ENCODE data around the gene EFS.

The EFS gene

DNA sequence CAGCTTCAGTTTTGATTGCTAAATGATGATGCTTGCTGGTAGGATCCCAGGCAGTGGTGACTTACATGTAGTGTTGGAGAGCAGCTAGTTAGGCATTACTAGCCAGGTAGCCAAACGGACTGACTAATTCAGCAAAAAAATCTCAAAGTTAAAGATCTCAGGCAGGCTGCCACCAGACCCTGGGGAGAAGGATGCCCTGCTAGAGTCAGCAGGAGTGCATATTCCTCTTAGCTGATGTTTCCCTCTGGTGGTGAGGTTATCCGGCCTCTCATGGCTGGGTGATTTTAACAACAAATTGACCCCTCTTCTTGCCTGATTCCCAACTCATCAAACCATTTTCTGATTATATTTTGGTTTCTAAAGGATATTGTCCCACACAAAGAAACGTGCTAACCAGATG lies 2.8 kb downstream of the EFS start:
- no peak overlapping the region for H3K4me3 ChIP-seq (ENCODE audit: low read length)
- no peak for TF ChIP-seq ZNF274 (IDR thresholded peaks at IDR 0.05; ENCODE audit: low read depth, low read length)

DNA sequence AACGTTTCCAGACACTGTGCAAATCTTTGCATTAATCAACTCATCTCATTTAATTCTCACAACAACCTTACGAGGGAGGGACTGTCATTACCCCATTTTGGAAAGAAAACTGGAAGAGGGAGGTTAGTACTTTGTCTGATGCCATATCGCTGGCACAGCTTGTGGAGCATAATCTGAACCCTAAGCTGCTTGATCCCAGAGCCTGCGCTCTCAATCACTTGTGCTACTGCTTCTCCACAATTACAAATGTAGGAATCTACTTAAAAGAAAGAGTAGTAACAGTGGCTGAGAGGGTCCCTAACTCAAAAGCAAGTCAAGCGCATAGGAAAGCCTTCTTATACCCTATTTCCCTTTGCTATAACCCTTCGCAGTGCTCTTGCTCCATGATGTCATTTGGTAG lies 3.2 kb downstream of the EFS start:
- no peak for TF ChIP-seq ZNF274 (IDR thresholded peaks at IDR 0.05; ENCODE audit: low read depth, low read length)
- H3K4me3 ChIP-seq (ENCODE audit: low read length), result no peak overlapping the region

DNA sequence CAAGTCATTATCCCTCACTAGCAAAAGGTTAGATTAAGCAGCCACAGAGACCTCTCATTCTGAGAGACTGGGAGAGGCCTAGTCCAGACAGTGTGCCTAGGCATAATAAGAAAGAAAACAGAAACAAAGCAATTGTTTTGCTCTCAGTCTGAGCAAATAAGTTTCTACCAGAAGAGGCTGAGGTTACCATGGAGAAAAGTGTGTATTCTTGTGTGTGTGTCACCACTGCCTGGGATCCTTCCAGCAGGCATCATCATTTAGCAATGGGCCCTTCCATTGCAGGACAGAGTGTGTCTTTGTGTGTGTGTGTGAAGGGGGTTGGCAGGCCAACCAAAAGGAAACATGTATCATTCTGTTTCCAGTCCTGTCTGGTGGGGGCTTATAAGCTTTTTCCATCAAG lies 3.7 kb downstream of the EFS start:
- no peak for TF ChIP-seq ZNF274 (IDR thresholded peaks at IDR 0.05; ENCODE audit: low read depth, low read length)
- H3K4me3 ChIP-seq (ENCODE audit: low read length), result no peak overlapping the region

DNA sequence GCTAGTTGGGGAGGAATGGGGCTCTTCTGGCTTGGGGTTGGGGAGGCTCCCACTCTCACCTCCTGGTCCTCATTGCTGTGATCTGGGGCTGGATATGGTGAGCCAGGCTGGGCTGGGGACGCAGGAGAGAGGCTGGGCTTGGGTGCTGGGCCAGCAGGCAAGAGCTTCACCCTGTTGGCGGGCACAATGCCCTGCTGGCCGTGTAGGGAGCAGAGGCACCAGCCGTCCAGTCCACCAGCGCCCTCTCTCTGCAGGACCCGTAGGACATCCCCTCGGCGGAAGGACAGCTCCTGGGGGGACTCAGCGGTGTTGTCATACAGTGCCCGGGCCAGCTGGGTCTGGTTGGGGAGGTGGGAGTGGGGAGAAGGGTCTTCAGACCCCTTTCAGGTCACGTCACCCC lies 4.5 kb downstream of the EFS start:
- no peak overlapping the region for H3K4me3 ChIP-seq (ENCODE audit: low read length)
- TF ChIP-seq ZNF274 (IDR thresholded peaks at IDR 0.05; ENCODE audit: low read depth, low read length), result no peak

DNA sequence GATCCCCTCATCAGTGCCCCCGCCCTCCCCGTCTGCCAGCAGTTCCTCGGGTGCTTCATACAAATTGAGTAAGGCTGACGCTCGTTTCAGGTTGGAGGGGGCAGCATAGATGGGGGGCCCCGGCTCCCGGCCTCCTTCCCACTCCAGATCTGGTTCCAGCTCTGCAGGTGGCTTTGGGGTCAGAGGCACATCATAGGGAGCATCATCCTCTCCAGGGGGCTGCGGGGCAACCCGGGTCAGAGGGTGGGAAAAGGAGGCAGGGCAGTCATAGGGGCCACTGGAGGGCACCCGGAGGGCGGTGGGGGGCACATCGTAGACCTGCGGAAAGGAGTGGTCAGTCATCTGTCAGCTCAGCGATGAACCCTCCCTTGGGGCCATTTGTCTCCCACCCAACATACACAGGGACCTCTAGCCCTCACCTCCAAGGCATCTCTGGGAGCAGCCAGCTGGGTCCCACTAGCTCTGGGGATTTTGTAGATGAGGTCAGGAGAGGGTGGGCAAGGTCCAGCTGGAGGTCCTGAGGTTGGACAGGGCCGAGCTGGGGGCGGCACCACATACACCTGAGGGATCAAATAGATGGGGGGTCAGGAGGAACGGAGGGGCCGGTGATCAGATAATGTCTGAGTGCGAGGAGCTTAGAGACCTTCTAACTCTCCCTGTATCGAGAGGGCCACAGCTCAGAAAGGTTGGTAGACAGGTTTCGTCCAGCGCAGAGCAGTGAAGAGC lies 5.1 kb downstream of the EFS start:
- no peak for TF ChIP-seq ZNF274 (IDR thresholded peaks at IDR 0.05; ENCODE audit: low read depth, low read length)
- no peak overlapping the region for H3K4me3 ChIP-seq (ENCODE audit: low read length)

DNA sequence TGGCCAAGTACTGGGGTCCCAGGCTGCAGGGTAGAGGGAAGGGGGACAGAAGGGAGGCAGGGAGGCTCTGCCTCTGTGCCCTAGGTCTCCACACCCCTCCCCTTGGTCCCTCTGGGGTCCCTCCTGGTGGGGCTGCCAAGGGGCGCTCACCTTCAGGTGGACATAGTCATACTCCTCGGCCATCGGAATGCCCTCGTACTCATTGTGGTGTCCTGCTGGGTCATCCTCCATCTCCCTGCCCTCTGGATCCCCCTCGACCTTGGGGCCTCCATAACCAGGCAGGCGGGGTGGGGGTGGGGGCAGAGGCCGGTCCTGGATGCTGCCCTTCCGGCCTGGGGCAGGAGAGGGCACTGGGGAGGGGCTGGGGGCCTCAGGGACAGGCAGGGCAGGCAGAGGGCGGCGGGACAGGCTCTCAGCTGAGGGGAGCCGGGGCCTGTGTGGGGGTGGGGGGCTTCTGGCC lies 5.8 kb downstream of the EFS start:
- no peak for TF ChIP-seq ZNF274 (IDR thresholded peaks at IDR 0.05; ENCODE audit: low read depth, low read length)
- no peak overlapping the region for H3K4me3 ChIP-seq (ENCODE audit: low read length)

DNA sequence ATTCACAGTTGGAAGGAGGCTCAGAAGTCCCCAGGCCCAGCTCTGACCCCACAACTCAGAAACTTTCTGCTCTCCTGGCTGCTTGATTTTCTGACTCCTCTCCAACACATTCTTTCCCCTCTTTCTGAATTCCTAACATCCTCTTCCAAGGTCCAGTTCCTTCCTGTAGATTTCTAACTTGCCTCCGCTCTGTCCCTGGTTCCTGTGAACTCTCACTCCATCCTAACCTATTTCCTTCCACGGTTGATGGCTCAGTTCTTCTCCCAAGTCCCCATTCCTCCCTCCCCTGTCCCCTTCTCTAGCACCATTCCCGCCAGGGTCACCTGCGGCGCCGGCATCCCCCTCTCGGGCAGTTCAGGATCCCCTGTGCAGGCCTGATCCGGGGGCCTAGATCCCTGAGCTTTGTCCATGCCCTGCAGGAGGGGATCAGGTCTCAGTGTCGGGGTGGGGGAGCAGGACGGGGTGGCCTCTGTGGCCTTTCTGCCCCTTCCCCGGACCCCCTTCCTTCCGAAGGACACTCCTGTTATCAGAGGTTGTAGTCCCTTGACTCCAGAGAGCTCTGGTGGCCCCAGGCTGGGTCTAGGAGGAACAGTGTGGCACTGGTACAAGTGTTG lies 6.3 kb downstream of the EFS start:
- H3K4me3 ChIP-seq (ENCODE audit: low read length), result no peak overlapping the region
- TF ChIP-seq ZNF274 (IDR thresholded peaks at IDR 0.05; ENCODE audit: low read depth, low read length), result no peak

GRCh38 chr14:23358042-23358441 lies 6.9 kb downstream of the EFS start:
- H3K4me3 ChIP-seq (ENCODE audit: low read length), result no peak overlapping the region
- TF ChIP-seq ZNF274 (IDR thresholded peaks at IDR 0.05; ENCODE audit: low read depth, low read length), result no peak

- no peak for TF ChIP-seq ZNF274 (IDR thresholded peaks at IDR 0.05; ENCODE audit: low read depth, low read length)
- no peak overlapping the region for H3K4me3 ChIP-seq (ENCODE audit: low read length)
Observed at GRCh38 chr14:23357261-23357660, 7.7 kb downstream of the EFS start.

DNA sequence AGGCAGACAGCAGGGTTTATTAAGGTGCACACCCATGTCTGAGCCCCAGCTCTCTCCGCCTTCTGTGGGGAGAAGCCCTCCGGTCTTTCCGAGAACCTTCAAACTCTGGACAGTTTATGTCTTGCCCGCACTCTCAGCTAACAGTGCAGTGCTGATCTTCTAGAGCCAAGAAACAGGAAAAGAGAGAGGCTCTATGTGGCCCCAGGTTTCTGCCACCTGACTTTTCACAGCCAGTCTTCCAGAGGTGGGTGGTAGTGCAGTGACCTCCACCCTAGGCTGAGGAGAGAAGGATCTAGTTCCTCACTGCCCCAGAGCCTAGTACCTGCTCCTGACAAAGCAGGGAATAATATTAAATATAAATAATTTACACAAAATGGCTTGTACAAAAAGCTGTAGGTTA lies 8.3 kb downstream of the EFS start:
- TF ChIP-seq ZNF274 (IDR thresholded peaks at IDR 0.05; ENCODE audit: low read depth, low read length), result no peak
- no peak overlapping the region for H3K4me3 ChIP-seq (ENCODE audit: low read length)

GRCh38 chr14:23355871-23356435 lies 9.0 kb downstream of the EFS start:
- H3K4me3 ChIP-seq (ENCODE audit: low read length), result no peak overlapping the region
- no peak for TF ChIP-seq ZNF274 (IDR thresholded peaks at IDR 0.05; ENCODE audit: low read depth, low read length)

DNA sequence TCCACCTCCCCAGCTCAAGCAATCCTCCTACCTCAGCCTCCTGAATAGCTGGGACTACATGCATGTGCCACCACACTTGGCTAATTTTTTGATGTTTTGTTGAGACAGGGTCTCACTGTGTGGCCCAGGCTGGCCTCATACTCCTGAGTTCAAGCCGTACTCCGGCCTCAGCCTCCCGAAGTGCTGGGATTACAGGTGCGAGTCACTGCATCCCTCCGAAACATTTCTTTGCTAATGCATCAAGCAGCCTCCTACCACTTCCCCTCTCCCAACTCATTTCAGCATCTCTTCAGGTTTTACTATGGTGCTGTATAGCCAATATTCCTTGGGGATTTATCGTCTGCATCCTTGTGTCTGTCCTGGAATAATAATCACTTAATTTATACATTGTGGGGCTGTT lies 10.0 kb downstream of the EFS start:
- TF ChIP-seq ZNF274 (IDR thresholded peaks at IDR 0.05; ENCODE audit: low read depth, low read length), result no peak
- no peak overlapping the region for H3K4me3 ChIP-seq (ENCODE audit: low read length)

GRCh38 chr14:23353433-23353780 lies 11.6 kb downstream of the EFS start:
- no peak overlapping the region for H3K4me3 ChIP-seq (ENCODE audit: low read length)
- TF ChIP-seq ZNF274 (IDR thresholded peaks at IDR 0.05; ENCODE audit: low read depth, low read length), result no peak

DNA sequence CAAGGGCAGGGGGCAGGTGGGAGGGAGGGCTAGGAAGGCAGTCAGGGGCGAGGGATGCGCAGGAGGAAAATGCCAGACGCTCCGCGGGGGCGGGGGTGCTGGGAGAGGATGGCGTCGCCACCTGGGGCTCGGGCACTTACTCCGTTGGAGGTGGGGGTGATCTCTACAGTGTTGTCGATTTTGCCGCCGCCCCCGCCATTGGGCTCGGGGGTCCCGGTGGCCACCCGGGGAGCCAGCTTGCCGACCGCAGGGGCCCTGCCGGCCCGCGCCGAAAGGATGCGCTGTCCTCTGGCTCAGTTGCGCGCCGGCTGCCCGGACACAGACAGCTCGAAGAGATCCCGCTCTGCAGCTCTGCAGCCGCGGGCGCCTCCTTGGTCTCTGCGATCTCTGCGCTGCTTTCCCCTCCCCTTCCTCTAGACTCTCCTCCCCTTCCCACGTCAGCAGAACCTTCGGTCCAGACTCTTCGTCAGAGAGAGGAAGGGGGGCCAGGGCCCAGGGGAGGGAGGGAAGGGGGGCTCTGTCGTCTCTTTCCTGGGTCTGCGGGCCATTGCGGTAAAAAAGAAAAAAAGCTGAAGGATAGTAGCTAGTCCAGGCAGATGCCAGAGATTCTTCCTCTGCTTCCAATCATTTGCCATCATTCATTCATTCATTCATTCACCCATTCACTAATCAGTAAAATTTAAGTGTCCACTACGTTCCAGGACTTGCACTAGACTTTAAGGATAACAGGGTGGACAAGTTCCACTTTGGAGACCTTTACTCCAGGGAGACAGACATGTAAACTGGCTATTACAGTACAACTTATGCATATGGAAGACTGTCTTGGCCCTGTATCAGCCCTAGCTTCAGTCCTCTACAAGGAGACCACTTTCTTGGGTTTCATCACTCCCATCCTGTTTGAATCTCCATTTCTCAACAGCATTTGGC lies 12.2 kb downstream of the EFS start, which contains the start of gene SLC22A17:
Gene SLC22A17, minus strand, starts transcription at position 382 of the 927 bp plus-strand sequence.
- TF ChIP-seq ZNF274 (IDR thresholded peaks at IDR 0.05; ENCODE audit: low read depth, low read length), result no peak
- no peak within 1 kb of the TSS for H3K4me3 ChIP-seq (ENCODE audit: low read length)

Data from GM08714 (cell line).